ENCODE measurements around the gene F7.

The F7 gene

DNA sequence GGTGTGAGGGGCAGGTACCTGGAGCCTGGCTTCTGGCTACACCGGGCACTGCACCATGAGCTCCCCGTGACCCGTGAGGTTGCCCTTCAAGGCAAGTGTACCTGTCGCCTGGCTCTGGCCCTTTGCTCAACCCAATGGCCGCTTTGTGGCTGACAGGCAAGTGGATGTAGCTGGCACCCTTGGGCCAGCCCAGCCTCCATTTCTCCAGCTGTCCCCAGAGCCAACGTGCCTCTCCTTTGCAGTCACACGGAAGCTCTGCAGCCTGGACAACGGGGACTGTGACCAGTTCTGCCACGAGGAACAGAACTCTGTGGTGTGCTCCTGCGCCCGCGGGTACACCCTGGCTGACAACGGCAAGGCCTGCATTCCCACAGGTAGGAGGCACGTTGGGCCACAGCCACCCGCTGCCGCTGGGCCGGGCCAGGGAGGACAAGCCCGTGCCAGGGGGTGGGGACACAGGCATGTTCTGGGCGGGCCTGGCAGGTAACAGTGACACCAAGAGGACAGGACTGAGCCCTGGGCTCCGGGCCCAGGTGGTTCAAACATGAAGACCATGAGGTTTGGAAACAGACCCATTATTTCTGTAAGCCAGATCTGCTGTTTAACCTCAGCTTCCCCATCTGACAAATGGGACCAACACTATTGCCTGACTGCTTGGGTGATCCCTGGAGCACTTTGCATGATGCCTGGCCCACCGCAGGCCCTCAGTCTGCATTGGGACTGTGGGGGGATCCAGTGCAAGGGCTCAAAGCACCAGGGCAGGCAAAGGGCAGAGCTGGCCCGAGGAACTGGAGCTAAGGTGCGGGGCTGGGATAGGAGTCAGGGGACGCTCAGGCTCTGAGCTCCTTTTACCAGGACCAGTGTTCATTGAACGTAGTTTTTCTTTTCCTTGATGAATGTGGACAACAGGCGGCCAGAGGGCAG, 35.3 kb downstream of the F7 start:
- no peak for DNase-seq (ENCODE audit: low spot score)
- H3K27ac ChIP-seq, result no peak overlapping the region
- POLR2A ChIA-PET (ENCODE audit: low non-redundant PET), result no interaction called here
- TF ChIP-seq, protein P1, sequence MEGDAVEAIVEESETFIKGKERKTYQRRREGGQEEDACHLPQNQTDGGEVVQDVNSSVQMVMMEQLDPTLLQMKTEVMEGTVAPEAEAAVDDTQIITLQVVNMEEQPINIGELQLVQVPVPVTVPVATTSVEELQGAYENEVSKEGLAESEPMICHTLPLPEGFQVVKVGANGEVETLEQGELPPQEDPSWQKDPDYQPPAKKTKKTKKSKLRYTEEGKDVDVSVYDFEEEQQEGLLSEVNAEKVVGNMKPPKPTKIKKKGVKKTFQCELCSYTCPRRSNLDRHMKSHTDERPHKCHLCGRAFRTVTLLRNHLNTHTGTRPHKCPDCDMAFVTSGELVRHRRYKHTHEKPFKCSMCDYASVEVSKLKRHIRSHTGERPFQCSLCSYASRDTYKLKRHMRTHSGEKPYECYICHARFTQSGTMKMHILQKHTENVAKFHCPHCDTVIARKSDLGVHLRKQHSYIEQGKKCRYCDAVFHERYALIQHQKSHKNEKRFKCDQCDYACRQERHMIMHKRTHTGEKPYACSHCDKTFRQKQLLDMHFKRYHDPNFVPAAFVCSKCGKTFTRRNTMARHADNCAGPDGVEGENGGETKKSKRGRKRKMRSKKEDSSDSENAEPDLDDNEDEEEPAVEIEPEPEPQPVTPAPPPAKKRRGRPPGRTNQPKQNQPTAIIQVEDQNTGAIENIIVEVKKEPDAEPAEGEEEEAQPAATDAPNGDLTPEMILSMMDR (conservative IDR thresholded peaks at IDR 0.05; ENCODE audit: low read depth), result no peak
- CTCF ChIA-PET, result interaction anchor here (0.6 kb wide), 1 partner anchor 214 kb away, joined by 3 read pairs; no protein-coding TSS in a partner anchor

DNA sequence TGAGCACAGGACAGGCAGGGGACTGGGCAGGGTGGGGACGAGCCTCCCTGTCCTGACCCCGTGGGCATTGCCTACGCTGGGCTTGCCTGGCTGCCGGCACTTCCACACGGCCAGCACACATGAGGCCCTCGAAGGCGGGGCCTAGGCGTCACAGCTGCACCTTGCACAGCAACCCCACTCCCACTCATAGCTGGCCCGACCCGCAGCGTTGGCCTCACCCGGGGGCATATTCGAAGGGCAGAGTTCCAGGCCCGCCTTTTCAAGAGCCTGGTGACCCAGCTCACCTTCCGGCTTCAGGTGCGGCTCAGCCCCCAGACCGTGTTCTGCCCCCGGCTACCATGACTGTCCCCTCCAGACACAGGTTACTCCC, 36.0 kb downstream of the F7 start:
- ChIA-PET CTCF (interaction anchor here (0.6 kb wide), 1 partner anchor 213 kb away, joined by 3 read pairs; no protein-coding TSS in a partner anchor), POLR2A (ENCODE audit: low non-redundant PET) (no interaction called here)
- DNase-seq (ENCODE audit: low spot score), result no peak
- H3K27ac ChIP-seq, result no peak overlapping the region
- TF ChIP-seq, protein P1 (conservative IDR thresholded peaks at IDR 0.05; ENCODE audit: low read depth), result no peak

DNA sequence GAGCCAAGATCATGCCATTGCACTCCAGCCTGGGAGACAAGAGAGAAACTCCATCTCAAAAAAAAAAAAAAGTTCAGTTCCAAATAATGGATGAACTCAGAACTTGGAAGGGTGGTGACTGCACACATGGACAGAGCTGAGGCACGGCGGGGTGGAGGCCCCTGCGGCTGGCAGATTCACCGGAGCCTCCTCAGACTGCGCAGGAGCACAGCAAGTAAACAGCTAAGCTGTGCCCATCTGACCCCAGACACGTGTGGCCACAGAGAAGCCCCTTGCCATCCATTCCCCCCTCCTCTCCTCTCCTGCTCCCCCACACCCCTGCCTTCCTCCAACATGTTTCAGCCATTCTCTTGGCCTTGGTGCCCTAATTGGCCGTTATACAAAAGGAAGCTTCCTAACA, 37.3 kb downstream of the F7 start:
- no peak overlapping the region for H3K27ac ChIP-seq
- TF ChIP-seq, protein P1 (conservative IDR thresholded peaks at IDR 0.05; ENCODE audit: low read depth), result no peak
- CTCF ChIA-PET, result interaction anchor here (0.6 kb wide), 1 partner anchor 252 kb away, joined by 4 read pairs; no protein-coding TSS in a partner anchor
- POLR2A ChIA-PET (ENCODE audit: low non-redundant PET), result no interaction called here
- DNase-seq (ENCODE audit: low spot score), result no peak

DNA sequence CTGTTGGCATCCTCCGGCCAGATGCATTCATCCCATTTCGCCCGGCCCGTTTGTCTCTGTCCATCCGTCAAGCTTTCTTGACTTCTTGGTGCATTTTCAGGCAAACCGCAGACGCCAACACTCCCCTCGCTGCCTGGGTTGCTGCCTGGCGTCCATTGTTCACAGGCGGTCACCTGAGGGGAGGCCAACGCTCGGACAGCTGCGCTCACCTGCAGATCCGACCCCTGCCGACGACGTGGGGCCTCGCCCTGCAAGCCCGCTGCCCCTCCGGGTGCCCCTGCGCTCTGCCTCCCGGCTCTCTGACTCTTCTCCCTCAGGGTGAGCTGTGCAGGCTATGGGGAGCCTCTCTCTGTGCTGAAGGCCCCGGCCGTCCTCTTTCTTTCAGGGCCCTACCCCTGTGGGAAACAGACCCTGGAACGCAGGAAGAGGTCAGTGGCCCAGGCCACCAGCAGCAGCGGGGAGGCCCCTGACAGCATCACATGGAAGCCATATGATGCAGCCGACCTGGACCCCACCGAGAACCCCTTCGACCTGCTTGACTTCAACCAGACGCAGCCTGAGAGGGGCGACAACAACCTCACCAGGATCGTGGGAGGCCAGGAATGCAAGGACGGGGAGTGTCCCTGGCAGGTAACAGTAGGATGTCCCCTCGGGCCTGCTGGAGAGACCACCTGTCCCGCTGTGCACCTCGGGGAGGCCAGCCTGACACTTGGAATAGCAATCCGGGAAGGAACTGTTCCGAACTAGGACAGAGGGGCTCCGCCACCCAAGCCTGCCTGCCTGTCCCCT, 38.1 kb downstream of the F7 start:
- TF ChIP-seq, protein P1 (conservative IDR thresholded peaks at IDR 0.05; ENCODE audit: low read depth), result no peak
- ChIA-PET POLR2A (ENCODE audit: low non-redundant PET) (no interaction called here), CTCF (interaction anchor here (0.6 kb wide), 1 partner anchor 251 kb away, joined by 4 read pairs; no protein-coding TSS in a partner anchor)
- no peak overlapping the region for H3K27ac ChIP-seq
- no peak for DNase-seq (ENCODE audit: low spot score)

DNA sequence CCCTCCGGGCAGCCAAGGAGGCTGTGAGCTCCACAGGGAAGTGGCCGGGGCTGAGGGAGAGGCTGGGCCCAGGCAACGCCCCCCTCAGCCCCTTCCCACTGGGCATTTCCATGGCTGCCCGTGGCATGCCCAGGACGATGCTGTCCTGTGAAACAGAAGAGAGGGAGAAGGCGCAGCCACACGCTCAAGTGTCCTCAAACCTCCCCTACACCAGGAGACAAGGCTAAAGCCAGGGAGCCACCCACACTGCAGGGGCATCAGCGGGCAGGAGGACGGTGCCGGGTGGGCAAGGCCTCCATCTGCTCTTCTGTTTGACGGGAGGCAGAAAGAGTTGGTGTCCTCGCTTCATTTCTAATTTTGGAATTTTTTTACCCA, 38.7 kb downstream of the F7 start:
- TF ChIP-seq, protein P1 (conservative IDR thresholded peaks at IDR 0.05; ENCODE audit: low read depth), result no peak
- POLR2A ChIA-PET (ENCODE audit: low non-redundant PET), result no interaction called here
- CTCF ChIA-PET, result no interaction called here
- H3K27ac ChIP-seq, result no peak overlapping the region
- DNase-seq (ENCODE audit: low spot score), result no peak

DNA sequence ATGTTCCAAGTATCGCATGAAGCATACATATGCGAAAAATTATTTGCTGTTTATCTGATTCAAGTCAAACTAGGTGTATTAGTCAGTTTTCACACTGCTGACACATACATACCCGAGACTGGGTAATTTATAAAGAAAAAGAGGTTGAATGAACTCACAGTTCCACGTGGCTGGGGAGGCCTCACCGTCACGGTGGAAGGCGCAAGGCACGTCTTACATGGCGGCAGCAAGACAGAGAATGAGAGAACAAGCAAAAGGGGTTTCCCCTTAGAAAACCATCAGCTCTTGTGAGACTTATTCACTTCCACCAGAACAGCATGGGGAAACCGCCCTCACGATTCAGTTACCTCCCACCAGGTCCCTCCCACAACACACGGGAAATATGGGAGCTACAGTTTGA, 39.9 kb downstream of the F7 start:
- H3K27ac ChIP-seq, result no peak overlapping the region
- TF ChIP-seq, protein P1 (conservative IDR thresholded peaks at IDR 0.05; ENCODE audit: low read depth), result no peak
- ChIA-PET CTCF (no interaction called here), POLR2A (ENCODE audit: low non-redundant PET) (no interaction called here)
- DNase-seq (ENCODE audit: low spot score), result no peak
